Measurements from ENCODE around the gene TTC32. TPM values are rescaled to one million over a fixed set of nuclear protein-coding genes. Genes with fewer than 3 reads are reported as not detected.

The TTC32 gene
- total and polyA plus RNA-seq, 2 donors (not counting 3 experiments of a cell fraction or from before 2014, with no cell fraction given), result 8.8 to 9.4 TPM

DNA sequence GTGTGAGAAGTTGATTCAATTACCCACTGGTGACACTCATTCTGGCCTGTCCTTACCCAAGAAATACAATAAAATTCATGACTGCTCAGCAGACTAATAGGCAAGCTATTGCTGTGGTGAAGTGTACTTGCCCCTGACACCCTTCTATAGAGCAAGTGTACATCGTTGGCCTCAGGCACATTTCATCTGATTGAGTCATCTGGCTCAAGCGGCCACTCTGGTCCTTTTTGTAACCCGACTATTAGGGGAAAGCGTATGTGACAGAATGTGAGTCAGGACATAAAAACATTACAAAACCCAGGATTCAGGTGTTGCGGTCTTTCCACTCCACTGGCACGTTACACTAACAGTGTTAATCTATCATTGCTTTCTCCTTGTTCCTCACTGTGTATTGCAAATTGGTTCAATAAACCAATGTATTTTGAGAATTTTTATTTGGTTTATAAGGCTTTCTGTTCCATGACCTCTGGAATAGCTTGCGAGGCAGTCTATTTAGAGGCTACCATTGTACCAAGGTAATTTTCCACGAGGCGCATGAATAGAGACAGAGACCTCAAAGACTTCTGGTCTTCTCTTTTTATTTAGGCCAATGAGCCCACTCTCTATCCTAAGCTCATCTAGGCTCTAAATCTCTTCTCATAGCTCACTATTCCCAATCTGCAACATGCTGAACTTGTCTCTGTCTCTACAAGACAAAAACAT is 10.2 kb upstream of the TTC32 start:
- no TSS peak for BruUV-seq (replicated peaks)
- Histone ChIP-seq H3K27me3 (ENCODE audit: control insufficient read depth in 2 of 2, insufficient read depth in 2 of 2, low read length in 2 of 2) (no peaks in the 10 kb centered on the region), H4K20me1 (replicated peaks; ENCODE audit: control insufficient read depth, extremely low read depth, insufficient read depth, low read length) (no peaks in the 10 kb centered on the region), H2AFZ (ENCODE audit: low read depth, low read length) (no peak overlapping the region), H3K9ac (replicated peaks; ENCODE audit: extremely low read depth, insufficient read depth, low read length) (no peak overlapping the region), H3K9me3 (replicated peaks; ENCODE audit: control insufficient read depth, insufficient read depth, low read length) (no peaks in the 10 kb centered on the region), H3K36me3 (ENCODE audit: control insufficient read depth in 2 of 2, extremely low read depth in 1 of 2, insufficient read depth in 2 of 2, low read length in 2 of 2) (no peaks in the 10 kb centered on the region), H3K27ac (ENCODE audit: insufficient read depth, low read depth, low read length) (no peak overlapping the region), H3K9me1 (replicated peaks; ENCODE audit: control insufficient read depth, extremely low read depth, insufficient read depth, low read length) (no peaks in the 10 kb centered on the region), H3K4me2 (ENCODE audit: insufficient read depth, low read length) (no peak overlapping the region), H3K4me1 (ENCODE audit: control insufficient read depth, extremely low read depth, insufficient read depth, low read length) (no peaks in the 10 kb centered on the region), H3K79me2 (ENCODE audit: control insufficient read depth, insufficient read depth, low read length) (no peaks in the 10 kb centered on the region), H3K4me3 (replicated peaks in 1 of 3; ENCODE audit: insufficient read depth in 1 of 3, low read depth in 1 of 3, low read length in 3 of 3) (no peak overlapping the region)
- TF ChIP-seq JUN (IDR thresholded peaks at IDR 0.05; ENCODE audit: borderline replicate concordance, insufficient read depth, insufficient read length, low read depth) (no peak), FOS (IDR thresholded peaks at IDR 0.05; ENCODE audit: borderline replicate concordance, insufficient read depth, low read length) (no peak), MYC (IDR thresholded peaks at IDR 0.05; ENCODE audit: low read depth, low read length) (no peak), POLR2A (IDR thresholded peaks at IDR 0.05; ENCODE audit: low read depth, low read length) (no peak), EZH2 (IDR thresholded peaks at IDR 0.05; ENCODE audit: borderline replicate concordance, low read depth, low read length, severe bottlenecking) (no peak), POLR2AphosphoS5 (IDR thresholded peaks at IDR 0.05; ENCODE audit: insufficient read depth, low read depth, low read length) (no peak), GATA2 (IDR thresholded peaks at IDR 0.05; ENCODE audit: insufficient read depth, insufficient read length, low read depth, low read length) (no peak)
- TF ChIP-seq, protein P1, sequence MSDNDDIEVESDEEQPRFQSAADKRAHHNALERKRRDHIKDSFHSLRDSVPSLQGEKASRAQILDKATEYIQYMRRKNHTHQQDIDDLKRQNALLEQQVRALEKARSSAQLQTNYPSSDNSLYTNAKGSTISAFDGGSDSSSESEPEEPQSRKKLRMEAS (IDR thresholded peaks at IDR 0.05; ENCODE audit: insufficient read depth, insufficient read length), result no peak
- TF ChIP-seq, protein P2, sequence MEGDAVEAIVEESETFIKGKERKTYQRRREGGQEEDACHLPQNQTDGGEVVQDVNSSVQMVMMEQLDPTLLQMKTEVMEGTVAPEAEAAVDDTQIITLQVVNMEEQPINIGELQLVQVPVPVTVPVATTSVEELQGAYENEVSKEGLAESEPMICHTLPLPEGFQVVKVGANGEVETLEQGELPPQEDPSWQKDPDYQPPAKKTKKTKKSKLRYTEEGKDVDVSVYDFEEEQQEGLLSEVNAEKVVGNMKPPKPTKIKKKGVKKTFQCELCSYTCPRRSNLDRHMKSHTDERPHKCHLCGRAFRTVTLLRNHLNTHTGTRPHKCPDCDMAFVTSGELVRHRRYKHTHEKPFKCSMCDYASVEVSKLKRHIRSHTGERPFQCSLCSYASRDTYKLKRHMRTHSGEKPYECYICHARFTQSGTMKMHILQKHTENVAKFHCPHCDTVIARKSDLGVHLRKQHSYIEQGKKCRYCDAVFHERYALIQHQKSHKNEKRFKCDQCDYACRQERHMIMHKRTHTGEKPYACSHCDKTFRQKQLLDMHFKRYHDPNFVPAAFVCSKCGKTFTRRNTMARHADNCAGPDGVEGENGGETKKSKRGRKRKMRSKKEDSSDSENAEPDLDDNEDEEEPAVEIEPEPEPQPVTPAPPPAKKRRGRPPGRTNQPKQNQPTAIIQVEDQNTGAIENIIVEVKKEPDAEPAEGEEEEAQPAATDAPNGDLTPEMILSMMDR (IDR thresholded peaks at IDR 0.05; ENCODE audit: extremely low read depth in 1 of 2, insufficient read depth in 1 of 2, low read depth in 1 of 2, low read length in 2 of 2), result no peak
- DNase-seq (ENCODE audit: low read depth, low spot score), result no peak
- no peak for FAIRE-seq
- dilution Hi-C loops (cut with MboI; ENCODE audit: extremely low pct_ligation_motif_present, low sequenced_read_pairs) (no loop called here), intact Hi-C loops (cut with micrococcal nuclease) (no loop called here)
- ChIA-PET CTCF (interaction anchor here (0.9 to 1.8 kb wide), 3 partner anchors 12 to 183 kb away, joined by 4 to 6 read pairs (median 4); no protein-coding TSS in a partner anchor), POLR2A (interaction anchor here (0.9 kb wide), 1 partner anchor 22 kb away, joined by 3 read pairs; no protein-coding TSS in a partner anchor)

All from endothelial cell of umbilical vein (primary cell).